Mononuclear cell (primary cell): ENCODE results near the gene ZNF358. TPM values are rescaled to one million over a fixed set of nuclear protein-coding genes. Genes with fewer than 3 reads are reported as not detected.

Experiments
- H3K27me3 ChIP-seq: 2 replicates; pipeline ENCODE4 v1.6.0; 2011; ENCODE audit warnings: low read length, control low read depth; ENCODE audit not compliant: insufficient read depth
- H3K4me1 ChIP-seq: 2 replicates; pipeline ENCODE4 v1.5.1; 2011; ENCODE audit warnings: mild to moderate bottlenecking, low read length, control low read depth; ENCODE audit not compliant: insufficient read depth
- H3K4me3 ChIP-seq: 2 replicates; pipeline ENCODE4 v1.5.1; 2011; ENCODE audit warnings: mild to moderate bottlenecking, low read length, moderate library complexity
- H3K9me3 ChIP-seq: 2 replicates; pipeline ENCODE4 v1.5.1; 2011; ENCODE audit warnings: low read depth, mild to moderate bottlenecking, control low read depth, low read length
- total RNA-seq: library from RNA; depleted of rRNA; stranded (reverse); fragments of >200 nt; gene quantifications from one replicate; pipeline ENCODE4 v1.2.3, GENCODE V29; 2012

The ZNF358 gene
- total RNA-seq = 4.0 TPM

GRCh38 chr19:7515645-7516151 lies at the start of gene ZNF358:
ZNF358 (plus strand) TSS chr19:7516103; CDS start chr19:7519243, 3,140 bp downstream.
- Histone ChIP-seq H3K27me3 (peaks cover 8% of the 10 kb centered on the region), H3K4me3 (no peak within 1 kb of the TSS), H3K4me1 (peaks cover 7% of the 10 kb centered on the region), H3K9me3 (no peaks in the 10 kb centered on the region)

DNA sequence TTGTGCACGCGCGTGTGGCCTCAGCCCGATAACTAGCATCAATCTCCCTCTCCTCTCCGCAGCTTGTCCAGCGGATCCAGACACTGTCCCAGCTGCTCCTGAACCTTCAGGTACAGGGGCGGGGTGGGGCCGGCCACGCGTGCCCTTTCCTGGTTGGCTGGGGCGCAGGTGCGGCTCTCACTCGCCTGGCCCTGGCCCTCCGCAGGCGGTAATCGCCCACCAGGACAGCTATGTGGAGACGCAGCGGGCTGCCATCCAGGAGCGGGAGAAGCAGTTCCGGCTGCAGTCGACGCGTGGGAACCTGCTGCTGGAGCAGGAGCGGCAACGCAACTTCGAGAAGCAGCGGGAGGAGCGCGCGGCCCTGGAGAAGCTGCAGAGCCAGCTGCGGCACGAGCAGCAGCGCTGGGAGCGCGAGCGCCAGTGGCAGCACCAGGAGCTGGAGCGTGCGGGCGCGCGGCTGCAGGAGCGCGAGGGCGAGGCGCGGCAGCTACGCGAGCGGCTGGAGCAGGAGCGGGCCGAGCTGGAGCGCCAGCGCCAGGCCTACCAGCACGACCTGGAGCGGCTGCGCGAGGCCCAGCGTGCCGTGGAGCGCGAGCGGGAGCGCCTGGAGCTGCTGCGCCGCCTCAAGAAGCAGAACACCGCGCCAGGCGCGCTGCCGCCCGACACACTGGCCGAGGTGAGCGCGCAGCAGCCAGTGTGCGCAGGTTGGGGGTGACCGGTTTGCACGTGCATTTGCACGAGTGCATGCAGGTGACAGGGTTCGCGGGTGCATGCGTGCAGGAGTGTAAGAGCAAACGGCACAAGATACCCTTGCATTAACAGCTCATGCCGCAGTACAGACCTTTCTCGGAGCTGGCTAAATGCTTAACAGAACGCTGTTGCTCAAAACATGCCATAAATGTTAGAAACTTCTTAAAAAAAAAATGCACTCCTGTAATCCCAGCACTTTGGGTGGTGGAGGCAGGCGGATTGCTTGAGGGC lies 48.6 kb upstream of the ZNF358 start:
- H3K27me3 ChIP-seq = no peaks in the 10 kb centered on the region
- no peak overlapping the region for H3K4me3 ChIP-seq
- H3K4me1 ChIP-seq = peaks cover 7% of the 10 kb centered on the region
- H3K9me3 ChIP-seq = no peaks in the 10 kb centered on the region

DNA sequence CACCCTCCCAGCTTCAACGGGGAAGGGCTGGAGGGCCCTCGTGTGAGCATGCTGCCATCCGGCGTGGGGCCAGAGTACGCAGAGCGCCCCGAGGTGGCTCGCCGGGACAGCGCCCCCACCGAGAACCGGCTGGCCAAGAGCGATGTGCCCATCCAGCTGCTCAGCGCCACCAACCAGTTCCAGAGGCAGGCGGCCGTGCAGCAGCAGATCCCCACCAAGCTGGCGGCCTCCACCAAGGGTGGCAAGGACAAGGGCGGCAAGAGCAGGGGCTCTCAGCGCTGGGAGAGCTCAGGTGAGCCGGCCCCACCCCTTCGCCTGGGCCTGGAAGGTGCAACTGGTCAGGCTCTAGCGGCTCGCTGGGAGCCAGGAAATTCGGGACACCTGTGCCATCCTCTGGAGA lies 47.1 kb upstream of the ZNF358 start:
- H3K4me1 ChIP-seq = peaks cover 19% of the 10 kb centered on the region
- no peak overlapping the region for H3K4me3 ChIP-seq
- no peaks in the 10 kb centered on the region for H3K27me3 ChIP-seq
- no peaks in the 10 kb centered on the region for H3K9me3 ChIP-seq

GRCh38 chr19:7469669-7470285 lies 46.1 kb upstream of the ZNF358 start:
- H3K9me3 ChIP-seq = no peaks in the 10 kb centered on the region
- no peak overlapping the region for H3K4me3 ChIP-seq
- peaks cover 19% of the 10 kb centered on the region for H3K4me1 ChIP-seq
- H3K27me3 ChIP-seq = no peaks in the 10 kb centered on the region

- H3K4me1 ChIP-seq = peaks cover 19% of the 10 kb centered on the region
Observed at GRCh38 chr19:7470540-7471305, 45.2 kb upstream of the ZNF358 start.

GRCh38 chr19:7471696-7472615 lies 43.9 kb upstream of the ZNF358 start:
- Histone ChIP-seq H3K4me3 (no peak overlapping the region), H3K27me3 (no peaks in the 10 kb centered on the region), H3K9me3 (no peaks in the 10 kb centered on the region), H3K4me1 (peaks cover 19% of the 10 kb centered on the region)

More at GRCh38 chr19:7470540-7471305, 45.2 kb upstream of the ZNF358 start:
- Histone ChIP-seq H3K9me3 (no peaks in the 10 kb centered on the region), H3K4me3 (no peak overlapping the region), H3K27me3 (no peaks in the 10 kb centered on the region)

GRCh38 chr19:7475665-7476064 lies 40.2 kb upstream of the ZNF358 start:
- Histone ChIP-seq H3K4me3 (no peak overlapping the region), H3K9me3 (no peaks in the 10 kb centered on the region)

GRCh38 chr19:7476241-7476640 lies 39.7 kb upstream of the ZNF358 start:
- Histone ChIP-seq H3K27me3 (no peaks in the 10 kb centered on the region), H3K4me3 (no peak overlapping the region), H3K9me3 (no peaks in the 10 kb centered on the region), H3K4me1 (peaks cover 19% of the 10 kb centered on the region)

More at GRCh38 chr19:7475665-7476064, 40.2 kb upstream of the ZNF358 start:
- Histone ChIP-seq H3K27me3 (no peaks in the 10 kb centered on the region), H3K4me1 (peaks cover 19% of the 10 kb centered on the region)

DNA sequence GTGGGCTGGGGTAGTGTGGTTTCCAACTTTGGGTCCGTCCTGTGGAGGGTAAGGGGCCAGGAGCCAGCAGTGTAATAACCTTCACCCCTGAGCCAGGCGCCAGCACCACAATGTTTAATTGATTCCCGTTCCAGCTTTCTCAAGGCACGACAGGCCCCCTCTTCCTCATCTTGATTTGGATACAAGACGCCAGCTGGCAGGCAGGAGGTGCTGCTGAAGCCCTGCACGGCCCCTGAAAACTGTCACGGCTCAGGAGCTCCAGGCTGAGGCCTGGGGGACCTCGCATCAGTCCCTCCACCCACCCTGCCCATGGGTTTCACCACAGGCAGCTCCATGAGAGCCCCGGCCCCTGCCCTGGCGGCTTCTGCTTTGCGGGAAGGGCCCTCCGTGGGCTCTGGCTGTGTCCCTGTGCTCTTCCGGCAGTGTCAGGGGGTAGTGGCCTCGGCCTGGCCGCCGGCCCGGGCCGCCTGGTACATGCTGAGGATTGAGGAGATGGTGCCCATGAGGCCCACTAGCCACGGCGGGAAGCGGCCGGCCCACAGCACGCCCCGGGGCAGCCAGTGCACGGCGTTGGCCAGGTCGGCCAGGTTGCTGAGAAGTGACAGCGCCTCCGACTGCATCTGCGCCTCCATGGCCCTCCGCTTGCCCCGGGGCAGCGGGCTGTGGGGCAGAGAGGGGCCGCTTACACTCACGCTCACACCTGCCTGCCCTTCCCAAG lies 39.0 kb upstream of the ZNF358 start:
- Histone ChIP-seq H3K4me3 (no peak overlapping the region), H3K27me3 (no peaks in the 10 kb centered on the region), H3K4me1 (peaks cover 16% of the 10 kb centered on the region), H3K9me3 (no peaks in the 10 kb centered on the region)

DNA sequence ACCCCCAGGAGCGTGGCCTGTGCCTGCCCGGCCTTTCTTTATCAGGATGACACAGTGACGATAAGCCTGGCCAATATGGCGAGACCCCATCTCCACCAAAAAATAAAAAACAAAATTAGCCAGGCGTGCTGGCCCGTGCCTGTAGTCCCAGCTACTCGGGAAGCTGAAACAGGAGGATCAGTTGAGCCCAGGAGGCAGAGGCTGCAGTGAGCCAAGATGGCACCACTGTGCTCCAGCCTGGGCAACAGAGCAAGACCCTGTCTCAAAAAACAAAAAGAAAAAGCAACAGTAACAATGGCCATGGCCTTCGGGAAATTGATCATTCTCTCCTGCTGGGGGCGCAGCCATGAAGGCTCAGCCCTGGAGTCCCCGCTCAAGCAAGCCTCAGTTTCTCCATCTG lies 38.1 kb upstream of the ZNF358 start:
- Histone ChIP-seq H3K4me3 (no peak overlapping the region), H3K9me3 (no peaks in the 10 kb centered on the region), H3K4me1 (peaks cover 7% of the 10 kb centered on the region), H3K27me3 (no peaks in the 10 kb centered on the region)

GRCh38 chr19:7478173-7478842 lies 37.6 kb upstream of the ZNF358 start:
- H3K4me3 ChIP-seq = no peak overlapping the region
- H3K27me3 ChIP-seq = no peaks in the 10 kb centered on the region
- H3K9me3 ChIP-seq = no peaks in the 10 kb centered on the region
- H3K4me1 ChIP-seq = peaks cover 5% of the 10 kb centered on the region

DNA sequence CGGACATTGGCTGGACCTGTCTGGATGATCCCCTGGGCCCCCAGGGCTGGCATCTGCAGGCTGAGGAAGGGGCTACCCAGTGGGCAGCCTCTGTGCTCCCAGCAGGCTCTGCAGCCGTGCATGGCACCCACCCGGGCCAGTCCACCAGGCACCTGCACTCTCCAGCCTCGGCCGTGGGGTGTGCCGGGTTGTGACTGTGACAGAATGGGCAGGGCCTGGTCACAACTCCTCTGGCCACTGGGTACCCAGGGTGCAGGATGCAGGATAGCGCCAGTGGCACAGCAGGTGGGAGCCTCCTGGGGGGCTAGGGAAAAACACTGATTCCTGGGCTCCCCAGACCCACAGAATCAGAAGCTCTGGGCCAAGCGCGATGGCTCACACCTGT lies 37.1 kb upstream of the ZNF358 start:
- H3K4me3 ChIP-seq = no peak overlapping the region
- peaks cover 9% of the 10 kb centered on the region for H3K4me1 ChIP-seq
- no peaks in the 10 kb centered on the region for H3K9me3 ChIP-seq
- no peaks in the 10 kb centered on the region for H3K27me3 ChIP-seq
